ENCODE results near the gene CD22. TPM values are rescaled to one million over a fixed set of nuclear protein-coding genes. Genes with fewer than 3 reads are reported as not detected.

Gene CD22
- total and polyA plus RNA-seq, 2 of the 8 experiments (the other 6 are each of a cell fraction or from before 2014, with no cell fraction given) = 0.06 to 0.60 TPM

GRCh38 chr19:35305181-35305580 lies 23.8 kb upstream of the CD22 start (continued):
- TF ChIP-seq, protein P1, sequence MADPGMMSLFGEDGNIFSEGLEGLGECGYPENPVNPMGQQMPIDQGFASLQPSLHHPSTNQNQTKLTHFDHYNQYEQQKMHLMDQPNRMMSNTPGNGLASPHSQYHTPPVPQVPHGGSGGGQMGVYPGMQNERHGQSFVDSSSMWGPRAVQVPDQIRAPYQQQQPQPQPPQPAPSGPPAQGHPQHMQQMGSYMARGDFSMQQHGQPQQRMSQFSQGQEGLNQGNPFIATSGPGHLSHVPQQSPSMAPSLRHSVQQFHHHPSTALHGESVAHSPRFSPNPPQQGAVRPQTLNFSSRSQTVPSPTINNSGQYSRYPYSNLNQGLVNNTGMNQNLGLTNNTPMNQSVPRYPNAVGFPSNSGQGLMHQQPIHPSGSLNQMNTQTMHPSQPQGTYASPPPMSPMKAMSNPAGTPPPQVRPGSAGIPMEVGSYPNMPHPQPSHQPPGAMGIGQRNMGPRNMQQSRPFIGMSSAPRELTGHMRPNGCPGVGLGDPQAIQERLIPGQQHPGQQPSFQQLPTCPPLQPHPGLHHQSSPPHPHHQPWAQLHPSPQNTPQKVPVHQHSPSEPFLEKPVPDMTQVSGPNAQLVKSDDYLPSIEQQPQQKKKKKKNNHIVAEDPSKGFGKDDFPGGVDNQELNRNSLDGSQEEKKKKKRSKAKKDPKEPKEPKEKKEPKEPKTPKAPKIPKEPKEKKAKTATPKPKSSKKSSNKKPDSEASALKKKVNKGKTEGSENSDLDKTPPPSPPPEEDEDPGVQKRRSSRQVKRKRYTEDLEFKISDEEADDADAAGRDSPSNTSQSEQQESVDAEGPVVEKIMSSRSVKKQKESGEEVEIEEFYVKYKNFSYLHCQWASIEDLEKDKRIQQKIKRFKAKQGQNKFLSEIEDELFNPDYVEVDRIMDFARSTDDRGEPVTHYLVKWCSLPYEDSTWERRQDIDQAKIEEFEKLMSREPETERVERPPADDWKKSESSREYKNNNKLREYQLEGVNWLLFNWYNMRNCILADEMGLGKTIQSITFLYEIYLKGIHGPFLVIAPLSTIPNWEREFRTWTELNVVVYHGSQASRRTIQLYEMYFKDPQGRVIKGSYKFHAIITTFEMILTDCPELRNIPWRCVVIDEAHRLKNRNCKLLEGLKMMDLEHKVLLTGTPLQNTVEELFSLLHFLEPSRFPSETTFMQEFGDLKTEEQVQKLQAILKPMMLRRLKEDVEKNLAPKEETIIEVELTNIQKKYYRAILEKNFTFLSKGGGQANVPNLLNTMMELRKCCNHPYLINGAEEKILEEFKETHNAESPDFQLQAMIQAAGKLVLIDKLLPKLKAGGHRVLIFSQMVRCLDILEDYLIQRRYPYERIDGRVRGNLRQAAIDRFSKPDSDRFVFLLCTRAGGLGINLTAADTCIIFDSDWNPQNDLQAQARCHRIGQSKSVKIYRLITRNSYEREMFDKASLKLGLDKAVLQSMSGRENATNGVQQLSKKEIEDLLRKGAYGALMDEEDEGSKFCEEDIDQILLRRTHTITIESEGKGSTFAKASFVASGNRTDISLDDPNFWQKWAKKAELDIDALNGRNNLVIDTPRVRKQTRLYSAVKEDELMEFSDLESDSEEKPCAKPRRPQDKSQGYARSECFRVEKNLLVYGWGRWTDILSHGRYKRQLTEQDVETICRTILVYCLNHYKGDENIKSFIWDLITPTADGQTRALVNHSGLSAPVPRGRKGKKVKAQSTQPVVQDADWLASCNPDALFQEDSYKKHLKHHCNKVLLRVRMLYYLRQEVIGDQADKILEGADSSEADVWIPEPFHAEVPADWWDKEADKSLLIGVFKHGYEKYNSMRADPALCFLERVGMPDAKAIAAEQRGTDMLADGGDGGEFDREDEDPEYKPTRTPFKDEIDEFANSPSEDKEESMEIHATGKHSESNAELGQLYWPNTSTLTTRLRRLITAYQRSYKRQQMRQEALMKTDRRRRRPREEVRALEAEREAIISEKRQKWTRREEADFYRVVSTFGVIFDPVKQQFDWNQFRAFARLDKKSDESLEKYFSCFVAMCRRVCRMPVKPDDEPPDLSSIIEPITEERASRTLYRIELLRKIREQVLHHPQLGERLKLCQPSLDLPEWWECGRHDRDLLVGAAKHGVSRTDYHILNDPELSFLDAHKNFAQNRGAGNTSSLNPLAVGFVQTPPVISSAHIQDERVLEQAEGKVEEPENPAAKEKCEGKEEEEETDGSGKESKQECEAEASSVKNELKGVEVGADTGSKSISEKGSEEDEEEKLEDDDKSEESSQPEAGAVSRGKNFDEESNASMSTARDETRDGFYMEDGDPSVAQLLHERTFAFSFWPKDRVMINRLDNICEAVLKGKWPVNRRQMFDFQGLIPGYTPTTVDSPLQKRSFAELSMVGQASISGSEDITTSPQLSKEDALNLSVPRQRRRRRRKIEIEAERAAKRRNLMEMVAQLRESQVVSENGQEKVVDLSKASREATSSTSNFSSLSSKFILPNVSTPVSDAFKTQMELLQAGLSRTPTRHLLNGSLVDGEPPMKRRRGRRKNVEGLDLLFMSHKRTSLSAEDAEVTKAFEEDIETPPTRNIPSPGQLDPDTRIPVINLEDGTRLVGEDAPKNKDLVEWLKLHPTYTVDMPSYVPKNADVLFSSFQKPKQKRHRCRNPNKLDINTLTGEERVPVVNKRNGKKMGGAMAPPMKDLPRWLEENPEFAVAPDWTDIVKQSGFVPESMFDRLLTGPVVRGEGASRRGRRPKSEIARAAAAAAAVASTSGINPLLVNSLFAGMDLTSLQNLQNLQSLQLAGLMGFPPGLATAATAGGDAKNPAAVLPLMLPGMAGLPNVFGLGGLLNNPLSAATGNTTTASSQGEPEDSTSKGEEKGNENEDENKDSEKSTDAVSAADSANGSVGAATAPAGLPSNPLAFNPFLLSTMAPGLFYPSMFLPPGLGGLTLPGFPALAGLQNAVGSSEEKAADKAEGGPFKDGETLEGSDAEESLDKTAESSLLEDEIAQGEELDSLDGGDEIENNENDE (IDR thresholded peaks at IDR 0.05; ENCODE audit: insufficient replicate concordance, low read length) = no peak
- TF ChIP-seq BACH1 (IDR thresholded peaks at IDR 0.05; ENCODE audit: low read length) (no peak), RBBP5 (IDR thresholded peaks at IDR 0.05; ENCODE audit: borderline replicate concordance, low read depth, low read length) (no peak), EZH2 (IDR thresholded peaks at IDR 0.05; ENCODE audit: low read depth, low read length, severe bottlenecking) (no peak), MAX (IDR thresholded peaks at IDR 0.05) (no peak), KDM5A (IDR thresholded peaks at IDR 0.05; ENCODE audit: low read length) (no peak), TAF1 (IDR thresholded peaks at IDR 0.05; ENCODE audit: low read depth, low read length) (no peak), TBP (IDR thresholded peaks at IDR 0.05; ENCODE audit: low read depth, low read length) (no peak), POLR2A (IDR thresholded peaks at IDR 0.05; ENCODE audit: control extremely low read depth in 1 of 2, low read depth in 2 of 2, low read length in 2 of 2) (no peak)

Measured in H1 (cell line).